ENCODE measurements around the gene EML5. TPM values are rescaled to one million over a fixed set of nuclear protein-coding genes. Genes with fewer than 3 reads are reported as not detected.

The EML5 gene
- total and polyA plus RNA-seq, 8 donors, result 0.65 to 2.0 (median 1.3) TPM

DNA sequence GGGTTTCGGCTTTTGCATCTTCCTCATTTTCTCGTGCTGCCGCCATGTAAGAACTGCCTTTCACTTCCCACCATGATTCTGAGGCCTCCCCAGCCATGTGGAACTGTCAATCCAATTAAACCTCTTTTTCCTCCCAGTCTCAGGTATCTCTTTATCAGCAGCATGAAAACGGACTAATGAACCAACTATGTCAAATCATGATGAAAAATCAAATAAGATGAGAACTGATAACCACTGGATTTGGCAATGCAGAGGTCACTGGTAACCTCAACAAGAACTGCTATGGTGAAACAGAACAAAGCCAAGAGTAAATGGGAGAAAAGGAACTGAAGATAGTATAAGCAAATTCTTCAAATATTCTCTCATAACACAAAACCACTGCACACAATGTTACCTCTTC lies 6.0 kb downstream of the EML5 start:
- 81 to 86% methylated on average over 4 of the region's 4 CpGs for WGBS, 2 donors
- no peak for ATAC-seq
- TF ChIP-seq, protein P1, sequence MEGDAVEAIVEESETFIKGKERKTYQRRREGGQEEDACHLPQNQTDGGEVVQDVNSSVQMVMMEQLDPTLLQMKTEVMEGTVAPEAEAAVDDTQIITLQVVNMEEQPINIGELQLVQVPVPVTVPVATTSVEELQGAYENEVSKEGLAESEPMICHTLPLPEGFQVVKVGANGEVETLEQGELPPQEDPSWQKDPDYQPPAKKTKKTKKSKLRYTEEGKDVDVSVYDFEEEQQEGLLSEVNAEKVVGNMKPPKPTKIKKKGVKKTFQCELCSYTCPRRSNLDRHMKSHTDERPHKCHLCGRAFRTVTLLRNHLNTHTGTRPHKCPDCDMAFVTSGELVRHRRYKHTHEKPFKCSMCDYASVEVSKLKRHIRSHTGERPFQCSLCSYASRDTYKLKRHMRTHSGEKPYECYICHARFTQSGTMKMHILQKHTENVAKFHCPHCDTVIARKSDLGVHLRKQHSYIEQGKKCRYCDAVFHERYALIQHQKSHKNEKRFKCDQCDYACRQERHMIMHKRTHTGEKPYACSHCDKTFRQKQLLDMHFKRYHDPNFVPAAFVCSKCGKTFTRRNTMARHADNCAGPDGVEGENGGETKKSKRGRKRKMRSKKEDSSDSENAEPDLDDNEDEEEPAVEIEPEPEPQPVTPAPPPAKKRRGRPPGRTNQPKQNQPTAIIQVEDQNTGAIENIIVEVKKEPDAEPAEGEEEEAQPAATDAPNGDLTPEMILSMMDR (IDR thresholded peaks at IDR 0.05), result no peak
- Histone ChIP-seq H3K4me3 (no peak overlapping the region), H3K9me3 (no peaks in the 10 kb centered on the region), H3K27me3 (no peaks in the 10 kb centered on the region), H3K4me1 (no peaks in the 10 kb centered on the region), H3K27ac (no peak overlapping the region), H3K36me3 (no peaks in the 10 kb centered on the region)
- intact Hi-C loops (cut with DNase I), result no loop called here
- no peak for FAIRE-seq
- no peak for DNase-seq

DNA sequence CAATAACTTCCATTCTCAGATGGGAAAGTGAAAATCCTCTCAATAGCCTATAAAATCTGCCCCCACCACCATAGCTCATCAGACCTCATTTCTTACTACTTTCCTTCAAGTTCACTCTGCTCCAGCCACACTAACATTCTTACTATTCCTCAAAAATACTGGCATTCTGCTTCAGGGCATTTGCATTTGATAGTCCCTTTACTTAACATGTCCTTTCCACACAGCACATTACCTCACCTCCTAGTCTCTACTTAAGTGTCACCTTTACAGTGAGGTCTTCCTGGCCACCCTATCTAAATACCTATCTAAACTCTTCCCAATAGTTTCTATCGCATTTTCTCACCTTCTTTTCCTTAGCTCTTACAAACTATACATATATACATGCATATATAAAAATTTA lies 6.8 kb downstream of the EML5 start:
- no peaks in the 10 kb centered on the region for H3K9me3 ChIP-seq
- WGBS, 2 donors, result 72 to 83% methylated on average over 1 of the region's 1 CpG
- ATAC-seq, result no peak
- no peak for DNase-seq
- H3K36me3 ChIP-seq, result no peaks in the 10 kb centered on the region
- intact Hi-C loops (cut with DNase I), result no loop called here
- H3K4me1 ChIP-seq, result no peaks in the 10 kb centered on the region
- no peak overlapping the region for H3K4me3 ChIP-seq
- no peaks in the 10 kb centered on the region for H3K27me3 ChIP-seq
- no peak overlapping the region for H3K27ac ChIP-seq
- TF ChIP-seq, protein P1 (IDR thresholded peaks at IDR 0.05), result no peak
- no peak for FAIRE-seq

DNA sequence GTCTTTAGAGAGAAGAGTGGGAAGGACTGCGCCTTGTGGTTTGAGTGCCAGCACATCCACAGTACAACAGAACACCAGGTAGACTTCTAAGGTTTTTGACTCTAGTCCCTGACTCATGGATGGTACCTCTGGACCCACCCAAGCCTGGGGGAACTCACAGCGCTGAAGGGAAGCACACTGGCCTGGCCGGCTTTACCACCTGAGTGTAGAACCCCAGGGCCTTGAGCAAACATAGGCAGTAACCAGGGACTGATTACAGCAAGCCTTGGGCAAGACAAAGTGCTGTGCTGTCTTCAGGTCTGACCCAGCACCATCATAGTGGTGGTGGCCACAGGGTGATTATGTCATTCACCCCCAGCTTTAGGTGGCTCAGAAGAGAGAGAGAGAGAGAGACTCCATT lies 17.2 kb downstream of the EML5 start:
- Histone ChIP-seq H3K9me3 (no peaks in the 10 kb centered on the region), H3K4me1 (no peaks in the 10 kb centered on the region), H3K36me3 (no peaks in the 10 kb centered on the region), H3K27ac (no peak overlapping the region), H3K4me3 (no peak overlapping the region), H3K27me3 (no peaks in the 10 kb centered on the region)
- DNase-seq, result no peak
- intact Hi-C loops (cut with DNase I), result no loop called here
- no peak for FAIRE-seq
- TF ChIP-seq, protein P1 (IDR thresholded peaks at IDR 0.05), result no peak
- ATAC-seq, result no peak
- WGBS, 2 donors, result 91 to 92% methylated on average over 3 of the region's 3 CpGs

DNA sequence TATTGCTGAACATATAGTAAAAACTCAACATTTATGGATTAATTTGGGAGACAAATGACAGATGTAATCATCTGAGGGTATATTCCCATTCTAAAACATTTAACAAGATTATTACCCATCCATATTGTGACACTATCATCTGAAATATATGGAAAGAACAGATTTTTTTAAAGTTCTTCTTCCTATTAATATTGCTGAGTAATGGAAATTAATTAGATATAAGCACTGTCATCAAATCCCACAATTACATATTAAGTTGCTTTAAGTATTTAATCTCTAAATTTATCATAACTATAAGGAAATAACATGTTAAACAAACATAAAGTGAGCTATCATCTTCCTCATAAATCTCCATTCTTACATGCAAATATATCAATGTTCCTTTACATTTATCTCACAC lies 22.0 kb downstream of the EML5 start:
- ATAC-seq, result no peak

DNA sequence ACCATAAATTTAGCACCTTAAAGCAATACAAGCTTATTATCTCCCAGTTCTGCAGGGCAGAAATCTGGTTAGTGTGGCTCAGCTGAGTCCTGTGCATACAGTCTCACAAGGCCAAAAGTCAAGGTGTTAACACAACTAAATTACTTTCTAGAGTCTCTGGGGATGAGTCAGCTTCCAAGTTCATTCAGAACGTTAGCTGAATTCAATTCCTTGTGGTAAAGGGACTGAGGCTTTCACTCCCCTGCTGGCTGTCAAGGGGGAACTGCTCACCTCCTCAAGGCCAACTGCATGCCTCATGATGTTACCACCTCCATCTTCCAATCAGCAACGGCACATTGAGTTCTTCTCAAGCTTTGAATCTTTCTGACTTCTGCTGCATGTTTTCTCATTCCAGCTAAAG lies 27.6 kb downstream of the EML5 start:
- no peak for ATAC-seq
- no peak for FAIRE-seq
- H3K36me3 ChIP-seq, result no peaks in the 10 kb centered on the region
- H3K4me1 ChIP-seq, result no peaks in the 10 kb centered on the region
- WGBS, 2 donors, result 72 to 78% methylated on average over 2 of the region's 2 CpGs
- no peaks in the 10 kb centered on the region for H3K27me3 ChIP-seq
- no peak overlapping the region for H3K27ac ChIP-seq
- H3K4me3 ChIP-seq, result no peak overlapping the region
- no peak for DNase-seq
- no peaks in the 10 kb centered on the region for H3K9me3 ChIP-seq
- intact Hi-C loops (cut with DNase I), result no loop called here
- TF ChIP-seq, protein P1 (IDR thresholded peaks at IDR 0.05), result no peak

More for the DNA sequence above, 22.0 kb downstream of the EML5 start:
- TF ChIP-seq, protein P1 (IDR thresholded peaks at IDR 0.05), result no peak
- DNase-seq, result no peak
- intact Hi-C loops (cut with DNase I), result no loop called here
- Histone ChIP-seq H3K36me3 (no peaks in the 10 kb centered on the region), H3K4me3 (no peak overlapping the region), H3K9me3 (no peaks in the 10 kb centered on the region), H3K27ac (no peak overlapping the region), H3K4me1 (no peaks in the 10 kb centered on the region), H3K27me3 (no peaks in the 10 kb centered on the region)
- FAIRE-seq, result no peak

Measured in pancreas (tissue), 10 donors.